Measurements from ENCODE around the gene HS3ST3A1. TPM values are rescaled to one million over a fixed set of nuclear protein-coding genes. Genes with fewer than 3 reads are reported as not detected.

The HS3ST3A1 gene
- total RNA-seq, 1 experiment from 2014 or later, result 10.4 TPM

DNA sequence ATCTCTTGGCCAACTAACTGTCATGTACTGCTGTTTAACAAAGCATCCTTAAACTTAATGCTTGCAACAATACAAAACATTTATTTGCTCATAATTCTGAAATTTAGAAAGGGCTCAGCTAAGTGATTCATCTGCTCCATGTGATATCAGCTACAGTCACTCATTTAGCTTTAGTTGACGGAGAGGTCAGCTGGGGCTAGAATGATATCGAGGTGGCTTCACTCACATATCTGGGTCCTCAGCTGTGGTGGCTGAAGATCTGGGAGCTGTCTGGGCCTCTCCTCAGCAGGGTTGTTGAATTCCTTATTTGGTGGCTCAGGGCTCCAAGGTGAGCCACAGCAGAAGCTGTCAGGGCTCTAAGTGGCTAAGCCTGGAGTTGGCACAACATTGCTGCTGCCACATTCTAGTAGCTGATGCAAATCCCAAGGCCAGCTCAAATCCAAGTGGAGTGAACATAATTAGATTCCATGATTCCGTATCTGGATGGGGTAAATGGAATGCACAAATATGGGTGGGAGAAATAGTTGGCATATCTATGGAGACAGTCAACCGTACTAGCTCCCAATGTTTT lies 62.8 kb downstream of the HS3ST3A1 start:
- no peak overlapping the region for H3K4me3 Mint-ChIP-seq (ENCODE audit: unreplicated experiment)
- no peak overlapping the region for H3K27ac Mint-ChIP-seq (ENCODE audit: low read depth, unreplicated experiment)
- H3K27me3 Mint-ChIP-seq (ENCODE audit: insufficient read depth, unreplicated experiment), result no peaks in the 10 kb centered on the region
- H3K36me3 Mint-ChIP-seq (ENCODE audit: insufficient read depth, unreplicated experiment), result peaks cover 10% of the 10 kb centered on the region
- POLR2A ChIA-PET, result no interaction called here
- BruUV-seq (replicated peaks), result no TSS peak
- intact Hi-C loops (cut with micrococcal nuclease), result no loop called here
- TF ChIP-seq CTCF (IDR thresholded peaks at IDR 0.05; ENCODE audit: unreplicated experiment), result no peak
- H3K4me1 Mint-ChIP-seq (ENCODE audit: insufficient read depth, unreplicated experiment), result peaks cover 20% of the 10 kb centered on the region
- DNase-seq (ENCODE audit: unreplicated experiment), result no peak
- H3K9me3 Mint-ChIP-seq (ENCODE audit: unreplicated experiment), result no peaks in the 10 kb centered on the region
- CTCF ChIA-PET, result interaction anchor here (0.6 to 1.0 kb wide), 3 partner anchors 20 to 1719 kb away, joined by 3 to 4 read pairs (median 4); no protein-coding TSS in a partner anchor

- no peak for TF ChIP-seq CTCF (IDR thresholded peaks at IDR 0.05; ENCODE audit: unreplicated experiment)
- Mint-ChIP-seq H3K27me3 (ENCODE audit: insufficient read depth, unreplicated experiment) (no peaks in the 10 kb centered on the region), H3K4me1 (ENCODE audit: insufficient read depth, unreplicated experiment) (peaks cover 20% of the 10 kb centered on the region), H3K36me3 (ENCODE audit: insufficient read depth, unreplicated experiment) (peaks cover 15% of the 10 kb centered on the region), H3K9me3 (ENCODE audit: unreplicated experiment) (no peaks in the 10 kb centered on the region), H3K27ac (ENCODE audit: low read depth, unreplicated experiment) (no peak overlapping the region), H3K4me3 (ENCODE audit: unreplicated experiment) (no peak overlapping the region)
- BruUV-seq (replicated peaks), result no TSS peak
- CTCF ChIA-PET, result interaction anchor here (0.6 to 0.9 kb wide), 2 partner anchors 19 to 1628 kb away, joined by 3 to 4 read pairs; no protein-coding TSS in a partner anchor
- intact Hi-C loops (cut with micrococcal nuclease), result no loop called here
- POLR2A ChIA-PET, result no interaction called here
- no peak for DNase-seq (ENCODE audit: unreplicated experiment)
Observed at GRCh38 chr17:13537871-13538643, 63.7 kb downstream of the HS3ST3A1 start.

DNA sequence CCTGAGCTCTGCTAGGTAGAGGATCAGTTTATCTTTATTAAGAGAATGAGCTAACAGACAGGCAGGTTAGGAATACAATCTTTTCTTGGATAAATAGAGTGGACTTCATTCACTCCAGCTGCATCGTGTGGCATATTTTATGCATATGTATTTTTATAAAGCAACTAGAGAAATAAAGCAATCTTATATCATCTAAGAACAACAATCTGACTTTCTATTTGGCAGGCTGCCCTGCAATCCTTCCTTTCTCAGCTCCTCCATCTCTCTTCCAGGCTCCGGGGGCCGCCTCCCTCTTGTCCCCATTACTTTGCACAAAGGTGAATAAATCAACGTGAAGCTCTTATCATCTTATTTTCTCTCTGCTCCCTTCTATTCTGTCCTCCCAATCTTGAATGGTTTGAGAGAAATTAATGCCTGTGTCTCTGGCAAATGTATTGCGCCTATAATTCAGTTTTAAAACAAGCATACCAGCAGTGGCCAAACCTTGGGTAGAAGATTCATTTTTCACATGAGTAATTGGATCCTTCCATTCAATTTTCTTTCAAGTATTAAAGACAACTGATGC lies 64.5 kb downstream of the HS3ST3A1 start:
- ChIA-PET CTCF (no interaction called here), POLR2A (no interaction called here)
- Mint-ChIP-seq H3K4me3 (ENCODE audit: unreplicated experiment) (no peak overlapping the region), H3K27ac (ENCODE audit: low read depth, unreplicated experiment) (no peak overlapping the region), H3K9me3 (ENCODE audit: unreplicated experiment) (no peaks in the 10 kb centered on the region), H3K4me1 (ENCODE audit: insufficient read depth, unreplicated experiment) (peaks cover 20% of the 10 kb centered on the region), H3K27me3 (ENCODE audit: insufficient read depth, unreplicated experiment) (no peaks in the 10 kb centered on the region), H3K36me3 (ENCODE audit: insufficient read depth, unreplicated experiment) (peaks cover 15% of the 10 kb centered on the region)
- no TSS peak for BruUV-seq (replicated peaks)
- intact Hi-C loops (cut with micrococcal nuclease), result no loop called here
- no peak for TF ChIP-seq CTCF (IDR thresholded peaks at IDR 0.05; ENCODE audit: unreplicated experiment)
- DNase-seq (ENCODE audit: unreplicated experiment), result no peak

- peaks cover 10% of the 10 kb centered on the region for H3K36me3 Mint-ChIP-seq (ENCODE audit: insufficient read depth, unreplicated experiment)
Observed at GRCh38 chr17:13534946-13535345, 66.8 kb downstream of the HS3ST3A1 start.

More at GRCh38 chr17:13534946-13535345, 66.8 kb downstream of the HS3ST3A1 start:
- no peak overlapping the region for H3K27ac Mint-ChIP-seq (ENCODE audit: low read depth, unreplicated experiment)
- no TSS peak for BruUV-seq (replicated peaks)
- H3K4me3 Mint-ChIP-seq (ENCODE audit: unreplicated experiment), result no peak overlapping the region
- CTCF ChIA-PET, result interaction anchor here (0.6 kb wide), 1 partner anchor 60 kb away, joined by 3 read pairs; no protein-coding TSS in a partner anchor
- no peaks in the 10 kb centered on the region for H3K9me3 Mint-ChIP-seq (ENCODE audit: unreplicated experiment)
- no peak for DNase-seq (ENCODE audit: unreplicated experiment)
- POLR2A ChIA-PET, result no interaction called here
- intact Hi-C loops (cut with micrococcal nuclease), result no loop called here
- no peaks in the 10 kb centered on the region for H3K27me3 Mint-ChIP-seq (ENCODE audit: insufficient read depth, unreplicated experiment)
- no peak for TF ChIP-seq CTCF (IDR thresholded peaks at IDR 0.05; ENCODE audit: unreplicated experiment)
- no peaks in the 10 kb centered on the region for H3K4me1 Mint-ChIP-seq (ENCODE audit: insufficient read depth, unreplicated experiment)

Data from MCF 10A (cell line).